Measurements from ENCODE around the gene NID2.

The NID2 gene

DNA sequence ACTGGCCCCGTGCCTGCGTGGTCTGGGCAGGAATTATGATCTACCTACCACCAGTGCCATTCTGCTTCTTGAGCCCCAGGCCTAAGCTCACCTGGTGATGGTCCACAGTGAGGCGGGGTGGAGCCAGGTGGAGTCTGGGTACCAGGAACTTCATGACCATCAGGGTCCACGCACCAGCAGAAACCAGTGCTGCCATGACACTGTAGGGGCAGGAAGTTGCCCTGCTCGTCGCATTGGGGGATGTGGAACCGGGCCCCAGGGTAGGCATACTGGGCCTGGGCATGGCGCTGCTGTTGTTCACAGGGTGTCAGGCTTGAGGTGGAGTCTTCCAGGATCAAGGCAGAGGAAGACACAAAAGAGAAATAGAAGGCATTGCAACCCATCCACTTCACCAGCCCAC lies 49.9 kb downstream of the NID2 start:
- FAIRE-seq (no peak), DNase-seq (ENCODE audit: insufficient read length, low spot score) (no peak)
- TF ChIP-seq, protein P1, sequence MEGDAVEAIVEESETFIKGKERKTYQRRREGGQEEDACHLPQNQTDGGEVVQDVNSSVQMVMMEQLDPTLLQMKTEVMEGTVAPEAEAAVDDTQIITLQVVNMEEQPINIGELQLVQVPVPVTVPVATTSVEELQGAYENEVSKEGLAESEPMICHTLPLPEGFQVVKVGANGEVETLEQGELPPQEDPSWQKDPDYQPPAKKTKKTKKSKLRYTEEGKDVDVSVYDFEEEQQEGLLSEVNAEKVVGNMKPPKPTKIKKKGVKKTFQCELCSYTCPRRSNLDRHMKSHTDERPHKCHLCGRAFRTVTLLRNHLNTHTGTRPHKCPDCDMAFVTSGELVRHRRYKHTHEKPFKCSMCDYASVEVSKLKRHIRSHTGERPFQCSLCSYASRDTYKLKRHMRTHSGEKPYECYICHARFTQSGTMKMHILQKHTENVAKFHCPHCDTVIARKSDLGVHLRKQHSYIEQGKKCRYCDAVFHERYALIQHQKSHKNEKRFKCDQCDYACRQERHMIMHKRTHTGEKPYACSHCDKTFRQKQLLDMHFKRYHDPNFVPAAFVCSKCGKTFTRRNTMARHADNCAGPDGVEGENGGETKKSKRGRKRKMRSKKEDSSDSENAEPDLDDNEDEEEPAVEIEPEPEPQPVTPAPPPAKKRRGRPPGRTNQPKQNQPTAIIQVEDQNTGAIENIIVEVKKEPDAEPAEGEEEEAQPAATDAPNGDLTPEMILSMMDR (IDR thresholded peaks at IDR 0.05; ENCODE audit: insufficient read depth, missing control alignments) = no peak

DNA sequence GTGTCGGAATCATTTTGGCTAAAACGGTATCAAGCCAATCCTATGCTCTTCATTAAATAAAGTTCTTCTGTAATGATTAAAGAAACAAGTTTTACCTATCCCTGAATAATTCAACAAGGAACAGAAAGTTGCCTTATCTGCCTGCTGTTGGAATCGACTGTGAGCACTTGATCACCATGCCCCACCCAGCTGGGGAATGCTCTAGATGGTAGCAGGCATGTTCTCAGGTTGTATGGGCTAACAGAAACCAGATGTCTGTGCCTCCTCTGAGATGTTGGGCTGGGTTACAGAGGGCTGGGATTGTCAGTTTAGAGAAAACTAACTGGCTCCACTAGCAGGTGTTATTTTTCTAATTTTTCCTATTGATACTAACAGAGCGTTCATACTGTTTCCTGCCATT lies 50.6 kb downstream of the NID2 start:
- DNase-seq (ENCODE audit: insufficient read length, low spot score) (no peak), FAIRE-seq (no peak)
- TF ChIP-seq, protein P1 (IDR thresholded peaks at IDR 0.05; ENCODE audit: insufficient read depth, missing control alignments) = no peak

DNA sequence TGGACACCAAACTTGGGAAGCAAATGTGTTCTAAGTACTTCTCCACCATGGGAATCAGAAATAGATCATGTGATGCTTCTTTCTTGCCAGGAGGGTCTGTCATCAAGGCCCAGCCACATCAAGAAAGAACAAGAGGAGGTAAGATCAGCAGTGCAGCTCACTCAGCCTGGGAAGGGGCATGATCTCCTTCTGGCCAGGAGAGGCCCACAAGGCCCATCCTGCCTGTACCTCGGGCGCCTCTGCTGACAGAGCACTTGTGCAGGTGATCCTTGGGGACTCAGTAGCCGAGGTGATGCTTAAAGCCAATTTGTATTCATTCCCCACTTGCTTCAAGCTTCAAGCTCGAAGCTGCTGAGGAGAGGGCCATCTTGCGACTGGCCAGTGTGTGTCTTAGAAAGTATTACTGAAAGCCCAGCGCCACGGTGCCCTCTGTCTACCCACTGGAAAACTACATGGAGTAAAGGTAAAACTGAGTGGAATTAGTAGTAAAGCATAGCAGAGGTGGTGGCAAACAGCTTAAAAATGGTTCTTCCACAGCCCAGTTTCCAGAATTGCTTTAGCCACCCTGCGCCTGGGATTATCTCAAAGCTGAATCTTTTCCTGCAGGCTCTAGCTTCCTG lies 53.3 kb downstream of the NID2 start:
- FAIRE-seq (no peak), DNase-seq (ENCODE audit: insufficient read length, low spot score) (no peak)
- TF ChIP-seq, protein P1 (IDR thresholded peaks at IDR 0.05; ENCODE audit: insufficient read depth, missing control alignments) = peak; percentile 32

DNA sequence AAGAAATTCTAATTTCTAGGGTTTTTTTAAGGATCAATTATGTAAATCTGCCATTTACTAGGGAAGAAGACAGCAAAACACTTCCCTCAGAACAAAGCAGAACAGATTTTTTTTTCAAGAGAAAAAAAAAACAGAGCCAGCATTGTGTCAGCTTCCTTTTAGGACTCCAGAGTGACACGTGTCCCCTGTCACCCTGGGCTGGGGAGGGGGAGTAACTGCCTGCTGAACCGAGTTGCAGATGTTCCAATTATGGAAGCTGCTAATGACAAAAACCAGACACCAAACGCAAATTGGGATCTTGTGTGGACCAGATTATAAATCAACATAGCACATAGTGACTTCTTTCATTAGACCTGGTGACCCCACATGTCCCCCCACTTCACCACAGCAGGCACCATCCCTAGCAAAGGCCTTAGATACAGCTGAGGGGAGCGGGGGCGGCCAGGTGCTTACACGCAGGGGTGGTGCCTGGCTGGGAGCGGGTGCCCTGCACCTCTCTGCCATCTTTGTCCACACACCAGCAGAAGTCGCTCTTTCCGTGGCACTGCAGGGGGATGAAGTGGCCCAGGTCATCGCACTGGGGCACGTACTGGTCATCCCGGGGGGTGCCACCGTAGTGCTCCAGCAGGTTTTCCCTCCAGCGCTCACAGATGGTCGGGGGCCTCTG lies 54.1 kb downstream of the NID2 start:
- TF ChIP-seq, protein P1 (IDR thresholded peaks at IDR 0.05; ENCODE audit: insufficient read depth, missing control alignments) = no peak
- no peak for DNase-seq (ENCODE audit: insufficient read length, low spot score)
- no peak for FAIRE-seq

DNA sequence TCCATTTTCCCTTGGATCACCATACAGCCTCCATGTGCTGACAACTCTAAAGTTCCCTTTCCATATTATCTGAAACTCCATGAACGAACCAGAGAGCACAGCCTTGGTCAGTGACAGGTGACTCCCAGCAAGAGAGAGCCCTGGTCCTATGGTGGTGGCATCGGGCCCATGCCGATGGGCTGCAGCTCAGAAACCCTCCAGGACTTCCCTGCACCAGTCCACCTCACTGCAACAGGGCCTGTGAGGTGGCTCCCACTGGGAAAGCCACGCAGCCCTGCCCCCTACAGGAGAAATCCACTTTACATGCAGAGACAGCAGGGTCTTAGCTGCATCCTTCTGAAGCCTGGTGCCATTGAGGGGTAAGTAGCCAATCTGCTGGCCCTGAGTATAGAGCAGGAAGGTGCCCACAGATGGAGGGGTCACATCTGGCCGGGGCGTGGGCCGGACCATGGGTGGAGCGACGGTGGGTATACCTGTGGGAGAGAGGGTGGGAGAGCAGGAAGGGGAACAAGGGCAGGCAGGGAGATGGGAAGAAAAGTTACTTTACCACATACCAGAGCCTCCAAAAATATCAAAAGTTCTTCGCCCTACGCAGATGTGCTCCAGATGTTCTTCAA lies 54.8 kb downstream of the NID2 start:
- FAIRE-seq (no peak), DNase-seq (ENCODE audit: insufficient read length, low spot score) (no peak)
- TF ChIP-seq, protein P1 (IDR thresholded peaks at IDR 0.05; ENCODE audit: insufficient read depth, missing control alignments) = peak; percentile 34

DNA sequence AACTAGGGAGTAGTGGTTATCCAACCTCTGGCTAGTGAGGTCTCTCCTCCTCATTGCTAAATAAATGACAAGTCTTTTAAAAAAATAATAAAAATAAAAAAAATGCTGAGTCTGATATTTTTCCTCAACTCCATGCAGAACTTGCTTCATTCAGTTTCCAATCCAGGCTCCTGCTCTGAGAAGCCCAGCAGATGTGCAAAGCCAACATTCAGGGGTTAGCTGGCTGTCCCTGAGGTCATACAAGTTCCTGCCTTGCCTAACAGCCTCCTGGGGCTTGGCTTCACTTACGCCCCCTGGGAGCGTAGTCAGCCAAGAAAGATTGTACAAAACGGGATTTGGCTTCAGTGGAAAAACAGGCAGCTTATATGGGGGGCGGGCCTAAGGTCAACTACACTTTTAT lies 56.2 kb downstream of the NID2 start:
- no peak for FAIRE-seq
- TF ChIP-seq, protein P1 (IDR thresholded peaks at IDR 0.05; ENCODE audit: insufficient read depth, missing control alignments) = no peak
- DNase-seq (ENCODE audit: insufficient read length, low spot score) = no peak

DNA sequence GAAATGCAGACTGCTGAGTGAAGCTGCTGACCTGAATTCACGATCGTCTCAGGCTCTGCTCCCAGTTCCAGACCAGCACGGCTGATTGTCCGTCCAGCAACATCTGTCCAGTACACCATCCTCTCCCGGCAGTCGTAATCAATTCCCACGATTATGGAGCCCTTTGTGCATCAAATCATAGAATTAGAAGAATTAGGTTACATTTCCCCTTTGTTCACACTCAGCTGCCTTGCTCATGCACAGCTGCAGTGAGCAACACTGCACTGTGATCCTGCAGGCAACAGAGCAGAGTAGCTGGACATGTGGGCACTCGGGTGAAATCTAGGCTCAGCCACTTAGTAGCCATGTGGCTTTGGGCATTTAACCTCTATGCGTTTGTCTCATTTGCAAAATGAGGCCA lies 57.3 kb downstream of the NID2 start:
- DNase-seq (ENCODE audit: insufficient read length, low spot score) (no peak), FAIRE-seq (no peak)
- TF ChIP-seq, protein P1 (IDR thresholded peaks at IDR 0.05; ENCODE audit: insufficient read depth, missing control alignments) = no peak

Measured in D721Med (cell line).